ENCODE data around the gene YWHAH. TPM values are rescaled to one million over a fixed set of nuclear protein-coding genes. Genes with fewer than 3 reads are reported as not detected.
"Not testable (repeated sequence)": the region's sequence is repeated elsewhere in the genome, so short reads cannot be mapped to it uniquely, and the experiment has no call there.

Gene YWHAH
- total RNA-seq, 1 experiment from 2014 or later = 64.2 TPM

DNA sequence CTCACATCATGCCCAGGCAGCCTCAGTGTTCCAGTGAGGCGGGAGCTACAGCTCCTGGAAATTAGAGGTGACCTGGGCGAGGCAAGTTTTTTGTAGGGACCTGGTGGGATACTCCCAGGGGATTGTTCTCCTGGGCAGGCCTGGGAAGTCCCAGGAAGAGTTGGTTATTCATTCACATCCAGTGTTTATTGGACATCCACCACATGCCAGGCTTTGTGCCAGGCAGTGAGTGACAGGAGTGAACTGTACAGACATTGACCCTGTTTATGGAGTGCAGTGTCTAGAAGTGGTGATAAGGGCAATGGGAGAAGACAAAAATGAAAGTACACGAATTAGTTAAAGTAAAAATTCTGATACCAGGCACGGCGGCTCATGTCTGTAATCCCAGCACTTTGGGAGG, 29.4 kb downstream of the YWHAH start:
- H3K36me3 Mint-ChIP-seq (ENCODE audit: insufficient read depth, unreplicated experiment) = no peaks in the 10 kb centered on the region
- BruUV-seq (replicated peaks) = no TSS peak
- H3K4me3 Mint-ChIP-seq (ENCODE audit: unreplicated experiment) = no peak overlapping the region
- H3K27ac Mint-ChIP-seq (ENCODE audit: low read depth, unreplicated experiment) = no peak overlapping the region
- intact Hi-C loops (cut with micrococcal nuclease) = no loop called here
- H3K27me3 Mint-ChIP-seq (ENCODE audit: insufficient read depth, unreplicated experiment) = no peaks in the 10 kb centered on the region
- peaks cover 6% of the 10 kb centered on the region for H3K4me1 Mint-ChIP-seq (ENCODE audit: insufficient read depth, unreplicated experiment)
- DNase-seq (ENCODE audit: unreplicated experiment) = no peak
- H3K9me3 Mint-ChIP-seq (ENCODE audit: unreplicated experiment) = no peaks in the 10 kb centered on the region
- ChIA-PET CTCF (interaction anchor here (0.6 to 1.4 kb wide), 3 partner anchors 13 to 161 kb away, joined by 3 to 4 read pairs (median 3); no protein-coding TSS in a partner anchor), POLR2A (no interaction called here)
- TF ChIP-seq, protein P1, sequence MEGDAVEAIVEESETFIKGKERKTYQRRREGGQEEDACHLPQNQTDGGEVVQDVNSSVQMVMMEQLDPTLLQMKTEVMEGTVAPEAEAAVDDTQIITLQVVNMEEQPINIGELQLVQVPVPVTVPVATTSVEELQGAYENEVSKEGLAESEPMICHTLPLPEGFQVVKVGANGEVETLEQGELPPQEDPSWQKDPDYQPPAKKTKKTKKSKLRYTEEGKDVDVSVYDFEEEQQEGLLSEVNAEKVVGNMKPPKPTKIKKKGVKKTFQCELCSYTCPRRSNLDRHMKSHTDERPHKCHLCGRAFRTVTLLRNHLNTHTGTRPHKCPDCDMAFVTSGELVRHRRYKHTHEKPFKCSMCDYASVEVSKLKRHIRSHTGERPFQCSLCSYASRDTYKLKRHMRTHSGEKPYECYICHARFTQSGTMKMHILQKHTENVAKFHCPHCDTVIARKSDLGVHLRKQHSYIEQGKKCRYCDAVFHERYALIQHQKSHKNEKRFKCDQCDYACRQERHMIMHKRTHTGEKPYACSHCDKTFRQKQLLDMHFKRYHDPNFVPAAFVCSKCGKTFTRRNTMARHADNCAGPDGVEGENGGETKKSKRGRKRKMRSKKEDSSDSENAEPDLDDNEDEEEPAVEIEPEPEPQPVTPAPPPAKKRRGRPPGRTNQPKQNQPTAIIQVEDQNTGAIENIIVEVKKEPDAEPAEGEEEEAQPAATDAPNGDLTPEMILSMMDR (IDR thresholded peaks at IDR 0.05; ENCODE audit: unreplicated experiment) = no peak

DNA sequence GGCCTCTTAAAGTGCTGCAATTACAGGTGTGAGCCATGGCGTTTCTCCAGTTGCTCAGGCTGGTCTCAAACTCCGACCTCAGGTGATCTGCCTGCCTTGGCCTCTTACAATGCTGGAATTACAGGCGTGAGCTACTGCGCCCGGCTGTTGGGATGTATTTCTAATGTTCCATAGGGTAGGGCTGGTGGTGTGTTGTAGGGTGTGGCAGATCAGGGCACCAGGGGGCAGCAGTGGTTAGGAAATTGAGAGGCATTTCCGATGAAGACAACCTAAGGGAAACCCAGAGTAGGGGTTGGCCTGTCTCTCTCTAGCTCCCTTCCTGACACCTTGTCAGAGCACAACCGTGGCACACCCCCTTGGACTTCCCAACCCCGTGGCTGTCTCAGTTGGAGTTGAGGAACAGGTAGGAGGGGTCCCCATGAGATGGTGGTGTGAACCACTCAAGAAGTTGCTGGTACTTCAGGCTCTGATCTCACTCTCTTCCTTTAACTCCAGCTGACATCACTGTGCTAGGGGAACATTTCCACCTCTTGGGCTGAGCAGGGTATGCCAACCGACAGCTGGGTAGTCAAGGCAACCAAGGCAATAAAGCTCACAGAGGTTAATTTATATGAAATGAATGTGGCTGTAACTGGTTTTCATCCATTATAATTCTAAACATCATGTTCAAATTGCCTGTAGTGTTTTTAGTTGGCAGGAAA, 33.0 kb downstream of the YWHAH start:
- no peaks in the 10 kb centered on the region for H3K4me1 Mint-ChIP-seq (ENCODE audit: insufficient read depth, unreplicated experiment)
- POLR2A ChIA-PET = interaction anchor here (0.7 kb wide), 1 partner anchor 103 kb away, joined by 3 read pairs; no protein-coding TSS in a partner anchor

GRCh38 chr22:31977939-31978338, 33.6 kb downstream of the YWHAH start:
- intact Hi-C loops (cut with micrococcal nuclease) = loop anchor here (1.0 to 5.0 kb wide), 5 partner anchors 103 to 495 kb away; no protein-coding TSS in a partner anchor
- no peak for DNase-seq (ENCODE audit: unreplicated experiment)
- TF ChIP-seq, protein P1 (IDR thresholded peaks at IDR 0.05; ENCODE audit: unreplicated experiment) = no peak
- ChIA-PET CTCF (interaction anchor here (0.5 to 7.0 kb wide), 33 partner anchors 9 to 496 kb away, joined by 3 to 174 read pairs (median 4); partner anchors contain the start of gene RFPL2), POLR2A (interaction anchor here (0.8 to 1.3 kb wide), 2 partner anchors 101 to 288 kb away, joined by 3 read pairs; no protein-coding TSS in a partner anchor)
- H3K27me3 Mint-ChIP-seq (ENCODE audit: insufficient read depth, unreplicated experiment) = no peaks in the 10 kb centered on the region
- no peaks in the 10 kb centered on the region for H3K9me3 Mint-ChIP-seq (ENCODE audit: unreplicated experiment)
- no peaks in the 10 kb centered on the region for H3K4me1 Mint-ChIP-seq (ENCODE audit: insufficient read depth, unreplicated experiment)
- no peaks in the 10 kb centered on the region for H3K36me3 Mint-ChIP-seq (ENCODE audit: insufficient read depth, unreplicated experiment)
- no peak overlapping the region for H3K27ac Mint-ChIP-seq (ENCODE audit: low read depth, unreplicated experiment)
- H3K4me3 Mint-ChIP-seq (ENCODE audit: unreplicated experiment) = no peak overlapping the region
- no TSS peak for BruUV-seq (replicated peaks)

More for the DNA sequence above, 33.0 kb downstream of the YWHAH start:
- H3K27me3 Mint-ChIP-seq (ENCODE audit: insufficient read depth, unreplicated experiment) = no peaks in the 10 kb centered on the region
- H3K4me3 Mint-ChIP-seq (ENCODE audit: unreplicated experiment) = no peak overlapping the region
- no peaks in the 10 kb centered on the region for H3K9me3 Mint-ChIP-seq (ENCODE audit: unreplicated experiment)
- CTCF ChIA-PET = interaction anchor here (0.5 to 7.0 kb wide), 36 partner anchors 9 to 946 kb away, joined by 3 to 174 read pairs (median 4); no protein-coding TSS in a partner anchor
- H3K36me3 Mint-ChIP-seq (ENCODE audit: insufficient read depth, unreplicated experiment) = no peaks in the 10 kb centered on the region
- DNase-seq (ENCODE audit: unreplicated experiment) = peak; percentile 82
- BruUV-seq (replicated peaks) = no TSS peak
- TF ChIP-seq, protein P1 (IDR thresholded peaks at IDR 0.05; ENCODE audit: unreplicated experiment) = peak; percentile 83
- H3K27ac Mint-ChIP-seq (ENCODE audit: low read depth, unreplicated experiment) = no peak overlapping the region
- intact Hi-C loops (cut with micrococcal nuclease) = loop anchor here (1.0 to 5.0 kb wide), 5 partner anchors 104 to 496 kb away; no protein-coding TSS in a partner anchor

- ChIA-PET CTCF (interaction anchor here (0.6 to 7.0 kb wide), 3 partner anchors 94 to 852 kb away, joined by 3 to 174 read pairs (median 4); no protein-coding TSS in a partner anchor), POLR2A (no interaction called here)
- no peaks in the 10 kb centered on the region for H3K36me3 Mint-ChIP-seq (ENCODE audit: insufficient read depth, unreplicated experiment)
- no peaks in the 10 kb centered on the region for H3K9me3 Mint-ChIP-seq (ENCODE audit: unreplicated experiment)
- no peaks in the 10 kb centered on the region for H3K27me3 Mint-ChIP-seq (ENCODE audit: insufficient read depth, unreplicated experiment)
- no peak overlapping the region for H3K4me3 Mint-ChIP-seq (ENCODE audit: unreplicated experiment)
- no peak overlapping the region for H3K27ac Mint-ChIP-seq (ENCODE audit: low read depth, unreplicated experiment)
- no TSS peak for BruUV-seq (replicated peaks)
- no peaks in the 10 kb centered on the region for H3K4me1 Mint-ChIP-seq (ENCODE audit: insufficient read depth, unreplicated experiment)
- no peak for DNase-seq (ENCODE audit: unreplicated experiment)
- TF ChIP-seq, protein P1 (IDR thresholded peaks at IDR 0.05; ENCODE audit: unreplicated experiment) = no peak
- intact Hi-C loops (cut with micrococcal nuclease) = no loop called here
Measured at GRCh38 chr22:31980628-31981027, 36.3 kb downstream of the YWHAH start.

- H3K9me3 Mint-ChIP-seq (ENCODE audit: unreplicated experiment); H3K4me3 Mint-ChIP-seq (ENCODE audit: unreplicated experiment); H3K4me1 Mint-ChIP-seq (ENCODE audit: insufficient read depth, unreplicated experiment); DNase-seq (ENCODE audit: unreplicated experiment); intact Hi-C loops (cut with micrococcal nuclease); H3K36me3 Mint-ChIP-seq (ENCODE audit: insufficient read depth, unreplicated experiment); H3K27me3 Mint-ChIP-seq (ENCODE audit: insufficient read depth, unreplicated experiment); H3K27ac Mint-ChIP-seq (ENCODE audit: low read depth, unreplicated experiment); POLR2A ChIA-PET; CTCF ChIA-PET; BruUV-seq (replicated peaks): not testable (repeated sequence)
Measured at GRCh38 chr22:31981976-31982375, 37.6 kb downstream of the YWHAH start.

Measured in MCF 10A (cell line).